ENCODE measurements around the gene BBS12.

The BBS12 gene

GRCh38 chr4:122749704-122750454 is 17.4 kb downstream of the BBS12 start:
- 100% methylated on average over 1 of the region's 5 CpGs for WGBS (ENCODE audit: extremely low coverage, insufficient coverage, low lambda C conversion rate)
- H2BK5ac ChIP-seq (ENCODE audit: low read length): no peak overlapping the region
- no peak overlapping the region for H3K27ac ChIP-seq (ENCODE audit: low read depth, low read length)
- no peak overlapping the region for H3K4ac ChIP-seq (ENCODE audit: low read depth, low read length)
- H3K23ac ChIP-seq (ENCODE audit: low read length): no peak overlapping the region
- H3K79me1 ChIP-seq (ENCODE audit: low read length): no peaks in the 10 kb centered on the region
- H4K8ac ChIP-seq (ENCODE audit: low read depth, low read length): no peak overlapping the region
- H3K27me3 ChIP-seq (ENCODE audit: insufficient read depth, low read length, poor library complexity): no peaks in the 10 kb centered on the region
- no peak overlapping the region for H2BK15ac ChIP-seq (replicated peaks; ENCODE audit: low read depth)
- H3K9ac ChIP-seq (ENCODE audit: low read length): no peak overlapping the region
- H3K56ac ChIP-seq (ENCODE audit: low read length): no peak overlapping the region
- no peak overlapping the region for H3K4me2 ChIP-seq (ENCODE audit: low read length)
- H2AK5ac ChIP-seq (ENCODE audit: low read length): no peak overlapping the region
- no peak overlapping the region for H3K18ac ChIP-seq (ENCODE audit: low read length)
- no peaks in the 10 kb centered on the region for H3K4me1 ChIP-seq (ENCODE audit: control insufficient read depth, low read depth, low read length)
- H3K4me3 ChIP-seq (ENCODE audit: low read length): no peak overlapping the region
- no peak for DNase-seq
- no peak overlapping the region for H4K5ac ChIP-seq (ENCODE audit: low read length)
- no peak overlapping the region for H2BK120ac ChIP-seq (ENCODE audit: low read depth, low read length)
- no peaks in the 10 kb centered on the region for H3K36me3 ChIP-seq (ENCODE audit: control insufficient read depth, insufficient read depth, low read length)
- H3K79me2 ChIP-seq (ENCODE audit: control insufficient read depth, insufficient read depth, low read length): no peaks in the 10 kb centered on the region

DNA sequence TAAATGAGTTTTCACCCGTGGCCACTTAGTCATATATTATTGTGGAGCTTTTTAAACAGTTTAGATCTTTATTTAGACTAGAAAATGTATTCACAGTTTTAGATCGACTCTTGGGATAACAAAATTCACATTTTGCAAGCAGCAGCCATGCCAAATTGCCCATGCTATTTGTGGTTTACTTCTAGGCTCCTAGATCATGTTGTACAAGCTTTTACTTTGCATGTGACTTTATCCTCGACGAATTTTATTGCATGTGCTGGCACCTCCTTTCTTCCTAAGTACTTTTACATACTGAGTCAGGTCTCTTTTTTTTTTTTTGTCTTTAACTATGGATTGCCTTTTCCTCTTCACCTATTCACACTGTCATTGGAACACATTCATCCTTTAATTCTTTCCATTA is 23.2 kb downstream of the BBS12 start:
- no peak overlapping the region for H3K18ac ChIP-seq (ENCODE audit: low read length)
- WGBS (ENCODE audit: extremely low coverage, insufficient coverage, low lambda C conversion rate): no CpG with 5 or more reads among the region's 4 CpGs
- H3K27me3 ChIP-seq (ENCODE audit: insufficient read depth, low read length, poor library complexity): no peaks in the 10 kb centered on the region

DNA sequence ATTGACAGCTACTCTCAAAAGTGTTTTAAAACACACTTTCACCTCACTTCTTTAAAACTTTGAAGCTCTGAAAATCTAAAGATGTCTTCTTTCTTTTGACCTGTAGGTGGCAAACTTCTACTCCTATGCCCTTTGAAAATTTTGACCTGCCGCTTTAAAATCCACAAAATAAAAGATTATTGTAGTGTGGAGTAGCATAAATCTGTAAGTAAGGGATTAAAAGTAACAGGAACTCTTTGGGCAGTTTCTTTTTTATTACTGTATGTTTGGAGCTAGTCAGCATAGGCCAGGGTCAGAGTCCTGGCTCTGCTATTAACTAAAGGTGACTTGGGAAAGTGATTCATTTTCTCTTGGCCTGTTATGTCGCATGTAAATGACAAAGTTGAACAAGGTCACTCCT is 25.5 kb downstream of the BBS12 start:
- Histone ChIP-seq H3K18ac (ENCODE audit: low read length) (no peak overlapping the region), H3K27ac (ENCODE audit: low read depth, low read length) (no peak overlapping the region), H3K4ac (ENCODE audit: low read depth, low read length) (no peak overlapping the region), H3K23ac (ENCODE audit: low read length) (no peak overlapping the region), H2AK5ac (ENCODE audit: low read length) (no peak overlapping the region), H3K79me2 (ENCODE audit: control insufficient read depth, insufficient read depth, low read length) (no peaks in the 10 kb centered on the region), H3K4me2 (ENCODE audit: low read length) (no peak overlapping the region), H4K5ac (ENCODE audit: low read length) (no peak overlapping the region), H3K56ac (ENCODE audit: low read length) (no peak overlapping the region), H3K27me3 (ENCODE audit: insufficient read depth, low read length, poor library complexity) (no peaks in the 10 kb centered on the region), H3K79me1 (ENCODE audit: low read length) (no peaks in the 10 kb centered on the region), H2BK15ac (replicated peaks; ENCODE audit: low read depth) (no peak overlapping the region), H3K9ac (ENCODE audit: low read length) (no peak overlapping the region), H3K4me3 (ENCODE audit: low read length) (no peak overlapping the region), H3K36me3 (ENCODE audit: control insufficient read depth, insufficient read depth, low read length) (no peaks in the 10 kb centered on the region), H3K4me1 (ENCODE audit: control insufficient read depth, low read depth, low read length) (no peaks in the 10 kb centered on the region), H4K8ac (ENCODE audit: low read depth, low read length) (no peak overlapping the region), H2BK120ac (ENCODE audit: low read depth, low read length) (no peak overlapping the region), H2BK5ac (ENCODE audit: low read length) (no peak overlapping the region)
- DNase-seq: peak; percentile 50
- no CpG with 5 or more reads among the region's 2 CpGs for WGBS (ENCODE audit: extremely low coverage, insufficient coverage, low lambda C conversion rate)

More for the DNA sequence above, 23.2 kb downstream of the BBS12 start:
- Histone ChIP-seq H2BK15ac (replicated peaks; ENCODE audit: low read depth) (no peak overlapping the region), H2BK5ac (ENCODE audit: low read length) (no peak overlapping the region), H3K4me1 (ENCODE audit: control insufficient read depth, low read depth, low read length) (no peaks in the 10 kb centered on the region), H3K23ac (ENCODE audit: low read length) (no peak overlapping the region), H2AK5ac (ENCODE audit: low read length) (no peak overlapping the region), H3K79me2 (ENCODE audit: control insufficient read depth, insufficient read depth, low read length) (no peaks in the 10 kb centered on the region), H3K56ac (ENCODE audit: low read length) (no peak overlapping the region), H4K8ac (ENCODE audit: low read depth, low read length) (no peak overlapping the region), H3K4me3 (ENCODE audit: low read length) (no peak overlapping the region), H3K27ac (ENCODE audit: low read depth, low read length) (no peak overlapping the region), H3K9ac (ENCODE audit: low read length) (no peak overlapping the region), H3K4me2 (ENCODE audit: low read length) (no peak overlapping the region), H3K4ac (ENCODE audit: low read depth, low read length) (no peak overlapping the region), H4K5ac (ENCODE audit: low read length) (no peak overlapping the region), H3K79me1 (ENCODE audit: low read length) (no peaks in the 10 kb centered on the region), H3K36me3 (ENCODE audit: control insufficient read depth, insufficient read depth, low read length) (no peaks in the 10 kb centered on the region), H2BK120ac (ENCODE audit: low read depth, low read length) (no peak overlapping the region)
- DNase-seq: no peak

- H3K9ac ChIP-seq (ENCODE audit: low read length): no peak overlapping the region
- no peaks in the 10 kb centered on the region for H3K79me2 ChIP-seq (ENCODE audit: control insufficient read depth, insufficient read depth, low read length)
- no peak overlapping the region for H2BK15ac ChIP-seq (replicated peaks; ENCODE audit: low read depth)
- no peaks in the 10 kb centered on the region for H3K4me1 ChIP-seq (ENCODE audit: control insufficient read depth, low read depth, low read length)
- H4K5ac ChIP-seq (ENCODE audit: low read length): no peak overlapping the region
- WGBS (ENCODE audit: extremely low coverage, insufficient coverage, low lambda C conversion rate): 100% methylated on average over 2 of the region's 3 CpGs
- H3K36me3 ChIP-seq (ENCODE audit: control insufficient read depth, insufficient read depth, low read length): no peaks in the 10 kb centered on the region
- no peak overlapping the region for H3K4ac ChIP-seq (ENCODE audit: low read depth, low read length)
- no peak overlapping the region for H2AK5ac ChIP-seq (ENCODE audit: low read length)
- no peaks in the 10 kb centered on the region for H3K79me1 ChIP-seq (ENCODE audit: low read length)
- no peak overlapping the region for H4K8ac ChIP-seq (ENCODE audit: low read depth, low read length)
- H3K4me3 ChIP-seq (ENCODE audit: low read length): no peak overlapping the region
- H3K27ac ChIP-seq (ENCODE audit: low read depth, low read length): no peak overlapping the region
- H3K18ac ChIP-seq (ENCODE audit: low read length): no peak overlapping the region
- H3K23ac ChIP-seq (ENCODE audit: low read length): no peak overlapping the region
- H3K27me3 ChIP-seq (ENCODE audit: insufficient read depth, low read length, poor library complexity): no peaks in the 10 kb centered on the region
- H3K56ac ChIP-seq (ENCODE audit: low read length): no peak overlapping the region
- no peak overlapping the region for H2BK5ac ChIP-seq (ENCODE audit: low read length)
- DNase-seq: no peak
- no peak overlapping the region for H2BK120ac ChIP-seq (ENCODE audit: low read depth, low read length)
- H3K4me2 ChIP-seq (ENCODE audit: low read length): no peak overlapping the region
Observed at GRCh38 chr4:122759639-122760310, 27.3 kb downstream of the BBS12 start.

- Histone ChIP-seq H3K79me2 (ENCODE audit: control insufficient read depth, insufficient read depth, low read length) (no peaks in the 10 kb centered on the region), H4K8ac (ENCODE audit: low read depth, low read length) (no peak overlapping the region), H3K4me1 (ENCODE audit: control insufficient read depth, low read depth, low read length) (no peaks in the 10 kb centered on the region), H3K4me2 (ENCODE audit: low read length) (no peak overlapping the region), H3K79me1 (ENCODE audit: low read length) (no peaks in the 10 kb centered on the region), H3K4ac (ENCODE audit: low read depth, low read length) (no peak overlapping the region), H3K18ac (ENCODE audit: low read length) (no peak overlapping the region), H2BK120ac (ENCODE audit: low read depth, low read length) (no peak overlapping the region), H3K56ac (ENCODE audit: low read length) (no peak overlapping the region), H2AK5ac (ENCODE audit: low read length) (no peak overlapping the region), H2BK5ac (ENCODE audit: low read length) (no peak overlapping the region), H3K27me3 (ENCODE audit: insufficient read depth, low read length, poor library complexity) (no peaks in the 10 kb centered on the region), H4K5ac (ENCODE audit: low read length) (no peak overlapping the region), H3K27ac (ENCODE audit: low read depth, low read length) (no peak overlapping the region), H3K36me3 (ENCODE audit: control insufficient read depth, insufficient read depth, low read length) (no peaks in the 10 kb centered on the region), H3K23ac (ENCODE audit: low read length) (no peak overlapping the region), H2BK15ac (replicated peaks; ENCODE audit: low read depth) (no peak overlapping the region), H3K4me3 (ENCODE audit: low read length) (no peak overlapping the region), H3K9ac (ENCODE audit: low read length) (no peak overlapping the region)
- no peak for DNase-seq
- no CpG with 5 or more reads among the region's 2 CpGs for WGBS (ENCODE audit: extremely low coverage, insufficient coverage, low lambda C conversion rate)
Observed at GRCh38 chr4:122762520-122762919, 30.0 kb downstream of the BBS12 start.

Data from mesendoderm (in vitro differentiated cells).